ENCODE measurements around the gene RAB7B.

RAB7B gene

DNA sequence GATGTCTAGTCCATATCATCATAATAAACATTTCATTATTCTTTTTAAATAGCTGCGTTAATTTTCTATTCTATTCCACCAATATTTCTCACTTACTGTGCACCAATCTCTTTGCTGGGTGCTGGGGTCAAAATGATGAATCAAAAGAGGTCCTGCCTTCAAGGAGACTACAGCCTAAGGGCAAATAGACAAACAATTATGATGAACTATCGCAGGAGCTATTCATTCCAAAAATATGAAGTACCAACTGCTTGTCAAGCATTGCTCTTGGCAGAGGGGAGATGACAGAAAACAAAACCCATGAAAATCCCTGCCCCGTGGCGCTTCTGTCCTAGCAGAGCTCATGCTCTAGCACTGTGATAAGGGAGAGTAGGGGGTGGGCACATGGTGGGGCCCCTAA is 31.1 kb downstream of the RAB7B start:
- TF ChIP-seq GABPA (IDR thresholded peaks at IDR 0.05; ENCODE audit: low read depth): no peak
- TF ChIP-seq, protein P1, sequence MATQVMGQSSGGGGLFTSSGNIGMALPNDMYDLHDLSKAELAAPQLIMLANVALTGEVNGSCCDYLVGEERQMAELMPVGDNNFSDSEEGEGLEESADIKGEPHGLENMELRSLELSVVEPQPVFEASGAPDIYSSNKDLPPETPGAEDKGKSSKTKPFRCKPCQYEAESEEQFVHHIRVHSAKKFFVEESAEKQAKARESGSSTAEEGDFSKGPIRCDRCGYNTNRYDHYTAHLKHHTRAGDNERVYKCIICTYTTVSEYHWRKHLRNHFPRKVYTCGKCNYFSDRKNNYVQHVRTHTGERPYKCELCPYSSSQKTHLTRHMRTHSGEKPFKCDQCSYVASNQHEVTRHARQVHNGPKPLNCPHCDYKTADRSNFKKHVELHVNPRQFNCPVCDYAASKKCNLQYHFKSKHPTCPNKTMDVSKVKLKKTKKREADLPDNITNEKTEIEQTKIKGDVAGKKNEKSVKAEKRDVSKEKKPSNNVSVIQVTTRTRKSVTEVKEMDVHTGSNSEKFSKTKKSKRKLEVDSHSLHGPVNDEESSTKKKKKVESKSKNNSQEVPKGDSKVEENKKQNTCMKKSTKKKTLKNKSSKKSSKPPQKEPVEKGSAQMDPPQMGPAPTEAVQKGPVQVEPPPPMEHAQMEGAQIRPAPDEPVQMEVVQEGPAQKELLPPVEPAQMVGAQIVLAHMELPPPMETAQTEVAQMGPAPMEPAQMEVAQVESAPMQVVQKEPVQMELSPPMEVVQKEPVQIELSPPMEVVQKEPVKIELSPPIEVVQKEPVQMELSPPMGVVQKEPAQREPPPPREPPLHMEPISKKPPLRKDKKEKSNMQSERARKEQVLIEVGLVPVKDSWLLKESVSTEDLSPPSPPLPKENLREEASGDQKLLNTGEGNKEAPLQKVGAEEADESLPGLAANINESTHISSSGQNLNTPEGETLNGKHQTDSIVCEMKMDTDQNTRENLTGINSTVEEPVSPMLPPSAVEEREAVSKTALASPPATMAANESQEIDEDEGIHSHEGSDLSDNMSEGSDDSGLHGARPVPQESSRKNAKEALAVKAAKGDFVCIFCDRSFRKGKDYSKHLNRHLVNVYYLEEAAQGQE (IDR thresholded peaks at IDR 0.05; ENCODE audit: insufficient replicate concordance, low read depth): no peak
- TF ChIP-seq POLR2AphosphoS5 (IDR thresholded peaks at IDR 0.05; ENCODE audit: low read depth): no peak
- TF ChIP-seq, protein P2, sequence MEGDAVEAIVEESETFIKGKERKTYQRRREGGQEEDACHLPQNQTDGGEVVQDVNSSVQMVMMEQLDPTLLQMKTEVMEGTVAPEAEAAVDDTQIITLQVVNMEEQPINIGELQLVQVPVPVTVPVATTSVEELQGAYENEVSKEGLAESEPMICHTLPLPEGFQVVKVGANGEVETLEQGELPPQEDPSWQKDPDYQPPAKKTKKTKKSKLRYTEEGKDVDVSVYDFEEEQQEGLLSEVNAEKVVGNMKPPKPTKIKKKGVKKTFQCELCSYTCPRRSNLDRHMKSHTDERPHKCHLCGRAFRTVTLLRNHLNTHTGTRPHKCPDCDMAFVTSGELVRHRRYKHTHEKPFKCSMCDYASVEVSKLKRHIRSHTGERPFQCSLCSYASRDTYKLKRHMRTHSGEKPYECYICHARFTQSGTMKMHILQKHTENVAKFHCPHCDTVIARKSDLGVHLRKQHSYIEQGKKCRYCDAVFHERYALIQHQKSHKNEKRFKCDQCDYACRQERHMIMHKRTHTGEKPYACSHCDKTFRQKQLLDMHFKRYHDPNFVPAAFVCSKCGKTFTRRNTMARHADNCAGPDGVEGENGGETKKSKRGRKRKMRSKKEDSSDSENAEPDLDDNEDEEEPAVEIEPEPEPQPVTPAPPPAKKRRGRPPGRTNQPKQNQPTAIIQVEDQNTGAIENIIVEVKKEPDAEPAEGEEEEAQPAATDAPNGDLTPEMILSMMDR (IDR thresholded peaks at IDR 0.05; ENCODE audit: insufficient read depth, low read length): no peak
- TF ChIP-seq SPI1 (IDR thresholded peaks at IDR 0.05; ENCODE audit: borderline replicate concordance, low read depth): no peak
- Histone ChIP-seq H3K27me3 (ENCODE audit: insufficient read depth, poor library complexity, severe bottlenecking) (no peaks in the 10 kb centered on the region), H3K27ac (replicated peaks) (no peak overlapping the region), H3K4me3 (replicated peaks; ENCODE audit: insufficient read depth, low read length) (no peak overlapping the region)
- no peak for DNase-seq (ENCODE audit: low read depth in 1 of 2, low spot score in 1 of 2)

DNA sequence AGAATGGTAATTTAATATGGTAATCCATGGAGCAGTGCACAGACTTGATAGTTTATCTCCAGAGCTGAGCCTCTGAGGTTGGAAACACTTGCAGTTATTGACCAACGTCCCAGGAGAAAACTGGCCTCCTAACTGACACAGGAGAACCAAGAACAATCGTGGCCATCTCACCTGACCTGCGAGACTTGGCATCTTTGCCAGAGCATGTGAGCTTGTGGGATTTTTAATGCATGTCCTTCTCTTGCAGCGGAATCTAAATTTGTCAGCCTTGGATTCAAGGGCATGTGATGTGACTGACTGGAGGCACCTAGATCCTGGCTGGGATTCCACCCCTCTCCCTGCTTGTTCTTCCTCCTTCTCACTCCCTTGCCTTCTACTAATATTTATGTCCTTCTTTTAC is 32.1 kb downstream of the RAB7B start:
- no peak for TF ChIP-seq POLR2AphosphoS5 (IDR thresholded peaks at IDR 0.05; ENCODE audit: low read depth)
- TF ChIP-seq SPI1 (IDR thresholded peaks at IDR 0.05; ENCODE audit: borderline replicate concordance, low read depth): no peak
- TF ChIP-seq, protein P1 (IDR thresholded peaks at IDR 0.05; ENCODE audit: insufficient replicate concordance, low read depth): no peak
- no peak for TF ChIP-seq GABPA (IDR thresholded peaks at IDR 0.05; ENCODE audit: low read depth)
- TF ChIP-seq, protein P2 (IDR thresholded peaks at IDR 0.05; ENCODE audit: insufficient read depth, low read length): no peak
- no peak for DNase-seq (ENCODE audit: low read depth in 1 of 2, low spot score in 1 of 2)
- Histone ChIP-seq H3K27me3 (ENCODE audit: insufficient read depth, poor library complexity, severe bottlenecking) (no peaks in the 10 kb centered on the region), H3K27ac (replicated peaks) (no peak overlapping the region), H3K4me3 (replicated peaks; ENCODE audit: insufficient read depth, low read length) (no peak overlapping the region)

DNA sequence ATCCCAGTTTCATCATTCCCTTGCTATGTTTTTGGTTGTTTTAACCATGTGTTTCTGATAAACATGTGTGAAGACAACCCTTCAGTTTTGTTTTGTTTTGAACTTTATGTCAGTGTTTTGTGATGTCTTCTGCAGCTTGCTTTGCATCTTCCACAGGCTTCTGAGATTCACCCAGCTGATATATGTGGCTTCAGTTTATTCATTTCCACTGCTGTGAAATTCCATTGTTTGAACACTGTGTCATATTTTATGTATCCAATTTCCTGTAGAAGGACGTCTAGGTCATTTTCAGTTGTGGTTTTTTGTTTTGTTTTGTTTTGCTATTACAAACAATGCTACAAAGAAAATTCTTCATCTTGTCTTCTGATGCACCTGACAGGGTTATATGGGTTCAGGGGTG is 32.7 kb downstream of the RAB7B start:
- H3K4me3 ChIP-seq (replicated peaks; ENCODE audit: insufficient read depth, low read length): no peak overlapping the region
- TF ChIP-seq, protein P1 (IDR thresholded peaks at IDR 0.05; ENCODE audit: insufficient replicate concordance, low read depth): no peak
- TF ChIP-seq POLR2AphosphoS5 (IDR thresholded peaks at IDR 0.05; ENCODE audit: low read depth) (no peak), GABPA (IDR thresholded peaks at IDR 0.05; ENCODE audit: low read depth) (no peak), SPI1 (IDR thresholded peaks at IDR 0.05; ENCODE audit: borderline replicate concordance, low read depth) (no peak)
- TF ChIP-seq, protein P2 (IDR thresholded peaks at IDR 0.05; ENCODE audit: insufficient read depth, low read length): no peak
- H3K27me3 ChIP-seq (ENCODE audit: insufficient read depth, poor library complexity, severe bottlenecking): no peaks in the 10 kb centered on the region
- no peak overlapping the region for H3K27ac ChIP-seq (replicated peaks)
- no peak for DNase-seq (ENCODE audit: low read depth in 1 of 2, low spot score in 1 of 2)

Data from HL-60 (cell line).